K562 (cell line): Measurements from ENCODE around the gene PRSS53. TPM values are rescaled to one million over a fixed set of nuclear protein-coding genes. Genes with fewer than 3 reads are reported as not detected.

ENCODE experiments used
- ARID1B ChIP-seq: fragments of 450-650 bp; IDR thresholded peaks from 2 replicates; pipeline ENCODE4 v1.6.1; 2016; ENCODE audit warnings: antibody characterized with exemption, mild to moderate bottlenecking, inconsistent platforms
- ASH1L ChIP-seq: fragments of 450-650 bp; IDR thresholded peaks from 2 replicates; pipeline ENCODE4 v1.6.1; 2018; ENCODE audit warnings: borderline replicate concordance, mild to moderate bottlenecking, low read depth; ENCODE audit not compliant: partially characterized antibody
- CREBBP ChIP-seq: IDR thresholded peaks from one replicate; pipeline ENCODE4 v1.6.1; 2012; ENCODE audit warnings: low read depth, mild to moderate bottlenecking, control low read depth, inconsistent platforms, low read length
- FOXA1 ChIP-seq: fragments of 450-650 bp; IDR thresholded peaks from 2 replicates; pipeline ENCODE4 v1.6.1; 2016; ENCODE audit warnings: mild to moderate bottlenecking, borderline replicate concordance
- PCBP1 ChIP-seq: fragments of 200-400 bp; formaldehyde crosslinking; IDR thresholded peaks from 2 replicates; pipeline ENCODE4 v1.6.1; 2018; ENCODE audit warnings: mild to moderate bottlenecking, low read depth, low read length; ENCODE audit not compliant: poor library complexity, severe bottlenecking
- SNRNP70 ChIP-seq: fragments of 200-400 bp; formaldehyde crosslinking; optimal IDR thresholded peaks from 2 replicates; pipeline ENCODE3; 2017; ENCODE audit warnings: low read depth, low read length
- ZNF212 ChIP-seq: fragments of 450-650 bp; formaldehyde crosslinking; IDR thresholded peaks from 2 replicates; pipeline ENCODE4 v1.4.0; 2020; ENCODE audit warnings: mild to moderate bottlenecking
- ZNF41 ChIP-seq: fragments of 250-450 bp; sonication (Bioruptor Pico); conservative IDR thresholded peaks from 2 replicates; pipeline ENCODE4 v1.4.0; 2020; ENCODE audit warnings: mild to moderate bottlenecking
- polyA plus RNA-seq, 8 experiments: library from polyadenylated mRNA; depleted of rRNA in 4 of 8; stranded (reverse) in 5 of 8; unstranded in 3 of 8; fragments of >200 nt; fragmentation: Nextera tagmentation in 2 of 8; fragmentation: Illumina TruSeq in 1 of 8; extraction: Ambion mirVana in 2 of 8; extraction: Trizol in 1 of 8; gene quantifications; 2 replicates each; pipeline versions ENCODE4 v1.2.1 to v1.2.3, GENCODE V29; 2011 to 2014; ENCODE audit warnings: inconsistent platforms in 1 of 8, missing spikeins in 1 of 8
- total RNA-seq, 7 experiments: library from RNA; depleted of rRNA in 6 of 7; stranded (reverse); fragments of >200 nt in 6 of 7; fragmentation: Illumina TruSeq in 2 of 7; extraction: Trizol in 2 of 7; gene quantifications; 2 replicates each; pipeline versions ENCODE4 v1.2.1 to v1.2.3, GENCODE V29; 2011 to 2021; ENCODE audit warnings: low replicate concordance in 1 of 7
- TF ChIP-seq, protein P1 (sequence below): fragments of 200-600 bp; sonication (generic); IDR thresholded peaks from one replicate; pipeline ENCODE4 v1.6.1; 2012; ENCODE audit warnings: mild to moderate bottlenecking, low read depth, low read length, inconsistent platforms
- TF ChIP-seq, protein P2 (sequence below): IDR thresholded peaks from 3 replicates; pipeline ENCODE4 v1.6.1; 2011; ENCODE audit warnings: borderline replicate concordance, mild to moderate bottlenecking, moderate library complexity; ENCODE audit not compliant: insufficient read length; ENCODE audit errors: extremely low read depth
- TF ChIP-seq, protein P3 (sequence below): fragments of 250-450 bp; sonication (Bioruptor Pico); IDR thresholded peaks from 2 replicates; pipeline ENCODE4 v1.8.0; 2022; ENCODE audit warnings: inconsistent platforms, mild to moderate bottlenecking, moderate library complexity, borderline replicate concordance

PRSS53 gene
- total and polyA plus RNA-seq, 9 of the 15 experiments (the other 6 are each of a cell fraction or from before 2014, with no cell fraction given) = 0.40 to 1.9 (median 0.78) TPM; not detected in 2

DNA sequence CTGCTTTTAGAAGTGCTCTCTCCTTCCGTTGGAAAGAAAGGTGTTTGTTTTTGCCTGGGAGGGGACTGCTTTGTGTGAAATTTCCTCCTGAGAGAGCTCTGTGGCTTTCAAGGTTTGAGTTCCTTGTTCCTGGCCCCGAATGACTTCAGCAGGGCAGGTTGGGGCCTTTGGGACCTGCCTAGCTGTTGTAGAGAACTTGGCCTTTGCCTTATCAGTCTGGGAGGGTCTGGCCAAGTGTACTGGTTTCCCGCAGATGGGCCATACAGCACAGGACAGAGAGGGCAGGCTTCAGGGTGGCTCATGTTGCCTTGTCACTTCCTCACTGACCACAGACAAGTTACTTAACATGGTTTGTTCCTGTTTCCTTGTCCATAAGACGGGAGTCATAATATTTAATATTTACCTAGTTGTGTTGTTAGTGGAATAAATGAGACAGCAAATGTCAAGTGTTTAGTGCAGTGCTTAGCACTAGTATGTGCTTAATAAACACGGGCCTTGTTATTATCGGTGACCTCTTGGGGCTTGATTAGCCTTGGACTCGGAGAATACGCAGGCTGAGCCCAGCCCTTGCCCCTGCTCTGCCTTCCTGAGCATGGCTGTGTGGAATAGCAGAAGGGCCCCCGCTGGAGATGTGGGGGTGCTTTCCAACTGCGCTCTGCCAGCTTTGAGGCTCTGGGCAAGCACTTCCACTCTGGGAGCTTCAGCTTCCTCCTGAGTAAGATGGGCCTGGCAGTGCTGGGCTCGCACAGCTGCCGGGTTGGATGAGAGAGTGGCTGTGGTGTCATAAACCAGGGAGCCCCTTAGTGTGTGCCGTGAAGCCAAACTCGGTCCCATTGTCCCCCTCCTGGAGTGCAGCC is 40.2 kb upstream of the PRSS53 start (continued):
- TF ChIP-seq, protein P1, sequence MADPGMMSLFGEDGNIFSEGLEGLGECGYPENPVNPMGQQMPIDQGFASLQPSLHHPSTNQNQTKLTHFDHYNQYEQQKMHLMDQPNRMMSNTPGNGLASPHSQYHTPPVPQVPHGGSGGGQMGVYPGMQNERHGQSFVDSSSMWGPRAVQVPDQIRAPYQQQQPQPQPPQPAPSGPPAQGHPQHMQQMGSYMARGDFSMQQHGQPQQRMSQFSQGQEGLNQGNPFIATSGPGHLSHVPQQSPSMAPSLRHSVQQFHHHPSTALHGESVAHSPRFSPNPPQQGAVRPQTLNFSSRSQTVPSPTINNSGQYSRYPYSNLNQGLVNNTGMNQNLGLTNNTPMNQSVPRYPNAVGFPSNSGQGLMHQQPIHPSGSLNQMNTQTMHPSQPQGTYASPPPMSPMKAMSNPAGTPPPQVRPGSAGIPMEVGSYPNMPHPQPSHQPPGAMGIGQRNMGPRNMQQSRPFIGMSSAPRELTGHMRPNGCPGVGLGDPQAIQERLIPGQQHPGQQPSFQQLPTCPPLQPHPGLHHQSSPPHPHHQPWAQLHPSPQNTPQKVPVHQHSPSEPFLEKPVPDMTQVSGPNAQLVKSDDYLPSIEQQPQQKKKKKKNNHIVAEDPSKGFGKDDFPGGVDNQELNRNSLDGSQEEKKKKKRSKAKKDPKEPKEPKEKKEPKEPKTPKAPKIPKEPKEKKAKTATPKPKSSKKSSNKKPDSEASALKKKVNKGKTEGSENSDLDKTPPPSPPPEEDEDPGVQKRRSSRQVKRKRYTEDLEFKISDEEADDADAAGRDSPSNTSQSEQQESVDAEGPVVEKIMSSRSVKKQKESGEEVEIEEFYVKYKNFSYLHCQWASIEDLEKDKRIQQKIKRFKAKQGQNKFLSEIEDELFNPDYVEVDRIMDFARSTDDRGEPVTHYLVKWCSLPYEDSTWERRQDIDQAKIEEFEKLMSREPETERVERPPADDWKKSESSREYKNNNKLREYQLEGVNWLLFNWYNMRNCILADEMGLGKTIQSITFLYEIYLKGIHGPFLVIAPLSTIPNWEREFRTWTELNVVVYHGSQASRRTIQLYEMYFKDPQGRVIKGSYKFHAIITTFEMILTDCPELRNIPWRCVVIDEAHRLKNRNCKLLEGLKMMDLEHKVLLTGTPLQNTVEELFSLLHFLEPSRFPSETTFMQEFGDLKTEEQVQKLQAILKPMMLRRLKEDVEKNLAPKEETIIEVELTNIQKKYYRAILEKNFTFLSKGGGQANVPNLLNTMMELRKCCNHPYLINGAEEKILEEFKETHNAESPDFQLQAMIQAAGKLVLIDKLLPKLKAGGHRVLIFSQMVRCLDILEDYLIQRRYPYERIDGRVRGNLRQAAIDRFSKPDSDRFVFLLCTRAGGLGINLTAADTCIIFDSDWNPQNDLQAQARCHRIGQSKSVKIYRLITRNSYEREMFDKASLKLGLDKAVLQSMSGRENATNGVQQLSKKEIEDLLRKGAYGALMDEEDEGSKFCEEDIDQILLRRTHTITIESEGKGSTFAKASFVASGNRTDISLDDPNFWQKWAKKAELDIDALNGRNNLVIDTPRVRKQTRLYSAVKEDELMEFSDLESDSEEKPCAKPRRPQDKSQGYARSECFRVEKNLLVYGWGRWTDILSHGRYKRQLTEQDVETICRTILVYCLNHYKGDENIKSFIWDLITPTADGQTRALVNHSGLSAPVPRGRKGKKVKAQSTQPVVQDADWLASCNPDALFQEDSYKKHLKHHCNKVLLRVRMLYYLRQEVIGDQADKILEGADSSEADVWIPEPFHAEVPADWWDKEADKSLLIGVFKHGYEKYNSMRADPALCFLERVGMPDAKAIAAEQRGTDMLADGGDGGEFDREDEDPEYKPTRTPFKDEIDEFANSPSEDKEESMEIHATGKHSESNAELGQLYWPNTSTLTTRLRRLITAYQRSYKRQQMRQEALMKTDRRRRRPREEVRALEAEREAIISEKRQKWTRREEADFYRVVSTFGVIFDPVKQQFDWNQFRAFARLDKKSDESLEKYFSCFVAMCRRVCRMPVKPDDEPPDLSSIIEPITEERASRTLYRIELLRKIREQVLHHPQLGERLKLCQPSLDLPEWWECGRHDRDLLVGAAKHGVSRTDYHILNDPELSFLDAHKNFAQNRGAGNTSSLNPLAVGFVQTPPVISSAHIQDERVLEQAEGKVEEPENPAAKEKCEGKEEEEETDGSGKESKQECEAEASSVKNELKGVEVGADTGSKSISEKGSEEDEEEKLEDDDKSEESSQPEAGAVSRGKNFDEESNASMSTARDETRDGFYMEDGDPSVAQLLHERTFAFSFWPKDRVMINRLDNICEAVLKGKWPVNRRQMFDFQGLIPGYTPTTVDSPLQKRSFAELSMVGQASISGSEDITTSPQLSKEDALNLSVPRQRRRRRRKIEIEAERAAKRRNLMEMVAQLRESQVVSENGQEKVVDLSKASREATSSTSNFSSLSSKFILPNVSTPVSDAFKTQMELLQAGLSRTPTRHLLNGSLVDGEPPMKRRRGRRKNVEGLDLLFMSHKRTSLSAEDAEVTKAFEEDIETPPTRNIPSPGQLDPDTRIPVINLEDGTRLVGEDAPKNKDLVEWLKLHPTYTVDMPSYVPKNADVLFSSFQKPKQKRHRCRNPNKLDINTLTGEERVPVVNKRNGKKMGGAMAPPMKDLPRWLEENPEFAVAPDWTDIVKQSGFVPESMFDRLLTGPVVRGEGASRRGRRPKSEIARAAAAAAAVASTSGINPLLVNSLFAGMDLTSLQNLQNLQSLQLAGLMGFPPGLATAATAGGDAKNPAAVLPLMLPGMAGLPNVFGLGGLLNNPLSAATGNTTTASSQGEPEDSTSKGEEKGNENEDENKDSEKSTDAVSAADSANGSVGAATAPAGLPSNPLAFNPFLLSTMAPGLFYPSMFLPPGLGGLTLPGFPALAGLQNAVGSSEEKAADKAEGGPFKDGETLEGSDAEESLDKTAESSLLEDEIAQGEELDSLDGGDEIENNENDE = no peak
- TF ChIP-seq, protein P2, sequence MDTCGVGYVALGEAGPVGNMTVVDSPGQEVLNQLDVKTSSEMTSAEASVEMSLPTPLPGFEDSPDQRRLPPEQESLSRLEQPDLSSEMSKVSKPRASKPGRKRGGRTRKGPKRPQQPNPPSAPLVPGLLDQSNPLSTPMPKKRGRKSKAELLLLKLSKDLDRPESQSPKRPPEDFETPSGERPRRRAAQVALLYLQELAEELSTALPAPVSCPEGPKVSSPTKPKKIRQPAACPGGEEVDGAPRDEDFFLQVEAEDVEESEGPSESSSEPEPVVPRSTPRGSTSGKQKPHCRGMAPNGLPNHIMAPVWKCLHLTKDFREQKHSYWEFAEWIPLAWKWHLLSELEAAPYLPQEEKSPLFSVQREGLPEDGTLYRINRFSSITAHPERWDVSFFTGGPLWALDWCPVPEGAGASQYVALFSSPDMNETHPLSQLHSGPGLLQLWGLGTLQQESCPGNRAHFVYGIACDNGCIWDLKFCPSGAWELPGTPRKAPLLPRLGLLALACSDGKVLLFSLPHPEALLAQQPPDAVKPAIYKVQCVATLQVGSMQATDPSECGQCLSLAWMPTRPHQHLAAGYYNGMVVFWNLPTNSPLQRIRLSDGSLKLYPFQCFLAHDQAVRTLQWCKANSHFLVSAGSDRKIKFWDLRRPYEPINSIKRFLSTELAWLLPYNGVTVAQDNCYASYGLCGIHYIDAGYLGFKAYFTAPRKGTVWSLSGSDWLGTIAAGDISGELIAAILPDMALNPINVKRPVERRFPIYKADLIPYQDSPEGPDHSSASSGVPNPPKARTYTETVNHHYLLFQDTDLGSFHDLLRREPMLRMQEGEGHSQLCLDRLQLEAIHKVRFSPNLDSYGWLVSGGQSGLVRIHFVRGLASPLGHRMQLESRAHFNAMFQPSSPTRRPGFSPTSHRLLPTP = no peak
- TF ChIP-seq CREBBP = no peak
- no peak for TF ChIP-seq PCBP1
- TF ChIP-seq ZNF212 (CRISPR knock-in tag) = no peak
- TF ChIP-seq ZNF41 (CRISPR knock-in tag) = no peak
- TF ChIP-seq, protein P3, sequence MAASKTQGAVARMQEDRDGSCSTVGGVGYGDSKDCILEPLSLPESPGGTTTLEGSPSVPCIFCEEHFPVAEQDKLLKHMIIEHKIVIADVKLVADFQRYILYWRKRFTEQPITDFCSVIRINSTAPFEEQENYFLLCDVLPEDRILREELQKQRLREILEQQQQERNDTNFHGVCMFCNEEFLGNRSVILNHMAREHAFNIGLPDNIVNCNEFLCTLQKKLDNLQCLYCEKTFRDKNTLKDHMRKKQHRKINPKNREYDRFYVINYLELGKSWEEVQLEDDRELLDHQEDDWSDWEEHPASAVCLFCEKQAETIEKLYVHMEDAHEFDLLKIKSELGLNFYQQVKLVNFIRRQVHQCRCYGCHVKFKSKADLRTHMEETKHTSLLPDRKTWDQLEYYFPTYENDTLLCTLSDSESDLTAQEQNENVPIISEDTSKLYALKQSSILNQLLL (CRISPR knock-in tag) = no peak
- no peak for TF ChIP-seq SNRNP70
- no peak for TF ChIP-seq ASH1L
- TF ChIP-seq FOXA1 = no peak
- peak; percentile 69 for TF ChIP-seq ARID1B
